ENCODE measurements around the gene CACNA2D2. TPM values are rescaled to one million over a fixed set of nuclear protein-coding genes. Genes with fewer than 3 reads are reported as not detected.

Gene CACNA2D2
- total RNA-seq, 4 donors from 2014 or later = 1.5 to 3.3 (median 2.9) TPM

GRCh38 chr3:50457988-50458387 lies 45.4 kb downstream of the CACNA2D2 start:
- intact Hi-C loops (cut with DNase I) = no loop called here
- TF ChIP-seq CTCF (IDR thresholded peaks at IDR 0.05) = no peak
- no peak for TF ChIP-seq POLR2A (IDR thresholded peaks at IDR 0.05)
- no peaks in the 10 kb centered on the region for H3K36me3 ChIP-seq
- H3K9me3 ChIP-seq = no peaks in the 10 kb centered on the region
- no peaks in the 10 kb centered on the region for H3K27me3 ChIP-seq
- H3K4me3 ChIP-seq (replicated peaks in 1 of 3) = no peak overlapping the region
- no peak overlapping the region for H3K27ac ChIP-seq
- no peak for DNase-seq
- WGBS, 2 donors = 79 to 95% methylated on average over 5 to 7 of the region's 7 CpGs
- no peaks in the 10 kb centered on the region for H3K4me1 ChIP-seq

- intact Hi-C loops (cut with DNase I) = no loop called here
- TF ChIP-seq POLR2A (IDR thresholded peaks at IDR 0.05) (no peak), CTCF (IDR thresholded peaks at IDR 0.05) (no peak)
- Histone ChIP-seq H3K27ac (no peak overlapping the region), H3K4me1 (peaks cover 6 to 7% of the 10 kb centered on the region in 2 donors), H3K27me3 (no peaks in the 10 kb centered on the region), H3K9me3 (no peaks in the 10 kb centered on the region), H3K36me3 (no peaks in the 10 kb centered on the region), H3K4me3 (replicated peaks in 1 of 3) (no peak overlapping the region)
- WGBS, 2 donors = 83 to 86% methylated on average over 31 of the region's 31 CpGs
- DNase-seq = no peak
Observed at GRCh38 chr3:50455161-50456018, 48.0 kb downstream of the CACNA2D2 start.

- 80 to 85% methylated on average over 8 to 10 of the region's 10 CpGs for WGBS, 2 donors
- TF ChIP-seq CTCF (IDR thresholded peaks at IDR 0.05) (no peak), POLR2A (IDR thresholded peaks at IDR 0.05) (no peak)
- Histone ChIP-seq H3K4me3 (replicated peaks in 1 of 3) (no peak overlapping the region), H3K27me3 (no peaks in the 10 kb centered on the region), H3K27ac (no peak overlapping the region), H3K4me1 (peaks cover 14 to 15% of the 10 kb centered on the region in 2 donors), H3K9me3 (no peaks in the 10 kb centered on the region), H3K36me3 (no peaks in the 10 kb centered on the region)
- DNase-seq = no peak
- intact Hi-C loops (cut with DNase I) = no loop called here
Observed at GRCh38 chr3:50454481-50455070, 48.9 kb downstream of the CACNA2D2 start.

GRCh38 chr3:50453907-50454306 lies 49.5 kb downstream of the CACNA2D2 start:
- Histone ChIP-seq H3K4me3 (replicated peaks in 1 of 3) (no peak overlapping the region), H3K36me3 (no peaks in the 10 kb centered on the region), H3K27ac (no peak overlapping the region), H3K9me3 (no peaks in the 10 kb centered on the region), H3K4me1 (peaks cover 15% of the 10 kb centered on the region in 2 donors), H3K27me3 (no peaks in the 10 kb centered on the region)
- TF ChIP-seq POLR2A (IDR thresholded peaks at IDR 0.05) (no peak), CTCF (IDR thresholded peaks at IDR 0.05) (no peak)
- DNase-seq = no peak
- WGBS, 2 donors = 77 to 79% methylated on average over 13 of the region's 13 CpGs
- intact Hi-C loops (cut with DNase I) = no loop called here
